Naive thymus-derived CD4-positive, alpha-beta T cell (primary cell): ENCODE data around the gene XRCC6. TPM values are rescaled to one million over a fixed set of nuclear protein-coding genes. Genes with fewer than 3 reads are reported as not detected.
A peak's percentile ranks its signal among the peaks of the same experiment; 100 is the strongest.
"Not testable (repeated sequence)": the region's sequence is repeated elsewhere in the genome, so short reads cannot be mapped to it uniquely, and the experiment has no call there.

Source experiments
- ATAC-seq: fragments of 150-1000 bp; cut with Tn5 transposase; 2 replicates; pipeline ENCODE4 v1.10.0; 2021; ENCODE audit warnings: mild to moderate bottlenecking, moderate library complexity
- CTCF ChIA-PET: fragments of 350-600 bp; sonication (Branson Sonifier 250); formaldehyde crosslinking; loops from one replicate; lab custom pipeline; 2021; ENCODE audit warnings: antibody characterized with exemption; lab: Charles Lee
- POLR2A ChIA-PET: fragments of 350-600 bp; sonication (Branson Sonifier 250); formaldehyde crosslinking; loops from one replicate; lab custom pipeline; 2021; ENCODE audit warnings: antibody characterized with exemption, inconsistent platforms; lab: Charles Lee
- DNase-seq, 9 donors: peaks; one replicate each; pipeline versions ENCODE4 v3.0.0 to v3.0.0-alpha.2; 2020 to 2022; ENCODE audit warnings: mixed read lengths in 1 of 9
- H3K27ac ChIP-seq: one replicate; pipeline ENCODE4 v1.7.0; 2013; ENCODE audit warnings: mild to moderate bottlenecking, low read depth, low read length, moderate library complexity
- H3K27me3 ChIP-seq, 2 donors: one replicate each; pipeline ENCODE4 v1.7.0; 2013; ENCODE audit warnings: low read length in 2 of 2, mild to moderate bottlenecking in 2 of 2, moderate library complexity in 2 of 2; ENCODE audit not compliant: control insufficient read depth in 2 of 2, insufficient read depth in 2 of 2
- H3K36me3 ChIP-seq, 3 experiments: 1 replicate in 2 of 3; 2 replicates in 1 of 3; pipeline ENCODE4 v1.7.0; 2013; ENCODE audit warnings: low read length in 3 of 3, mild to moderate bottlenecking in 3 of 3, moderate library complexity in 1 of 3; ENCODE audit not compliant: insufficient read depth in 3 of 3, control insufficient read depth in 2 of 3
- H3K4me1 ChIP-seq, 2 donors: one replicate each; pipeline ENCODE4 v1.7.0; 2013; ENCODE audit warnings: low read length in 2 of 2, mild to moderate bottlenecking in 2 of 2, moderate library complexity in 1 of 2; ENCODE audit not compliant: control insufficient read depth in 2 of 2, insufficient read depth in 2 of 2
- H3K4me3 ChIP-seq: 2 replicates; pipeline ENCODE4 v1.7.0; 2013; ENCODE audit warnings: mild to moderate bottlenecking, low read length
- H3K9me3 ChIP-seq, 3 experiments: 1 replicate in 2 of 3; 2 replicates in 1 of 3; pipeline ENCODE4 v1.7.0; 2013; ENCODE audit warnings: low read length in 3 of 3; ENCODE audit not compliant: control insufficient read depth in 2 of 3
- H3K27ac Mint-ChIP-seq, 9 donors: one replicate each; pipeline ENCODE4 v1.8.0; 2020 to 2022; ENCODE audit warnings: mixed read lengths in 9 of 9, mild to moderate bottlenecking in 8 of 9, moderate library complexity in 5 of 9, inconsistent platforms in 2 of 9
- H3K27me3 Mint-ChIP-seq, 5 donors: one replicate each; pipeline ENCODE4 v1.8.0; 2021 to 2022; ENCODE audit warnings: mixed read lengths in 5 of 5, mild to moderate bottlenecking in 1 of 5
- H3K36me3 Mint-ChIP-seq, 5 donors: one replicate each; pipeline ENCODE4 v1.8.0; 2020 to 2022; ENCODE audit warnings: mixed read lengths in 5 of 5, mild to moderate bottlenecking in 3 of 5, inconsistent platforms in 1 of 5
- H3K4me1 Mint-ChIP-seq, 7 donors: one replicate each; pipeline ENCODE4 v1.8.0; 2020 to 2022; ENCODE audit warnings: mixed read lengths in 7 of 7, mild to moderate bottlenecking in 3 of 7, inconsistent platforms in 1 of 7
- H3K4me3 Mint-ChIP-seq, 10 donors: one replicate each; pipeline ENCODE4 v1.8.0; 2020 to 2022; ENCODE audit warnings: mild to moderate bottlenecking in 10 of 10, mixed read lengths in 10 of 10, moderate library complexity in 6 of 10, inconsistent platforms in 2 of 10
- H3K9me3 Mint-ChIP-seq, 11 donors: one replicate each; pipeline ENCODE4 v1.8.0; 2020 to 2022; ENCODE audit warnings: mixed read lengths in 11 of 11, mild to moderate bottlenecking in 4 of 11, inconsistent platforms in 1 of 11, moderate library complexity in 1 of 11
- intact Hi-C, 2 donors: fragments of 100-400 bp; cut with micrococcal nuclease; formaldehyde crosslinking; loops; one replicate each; pipeline ENCODE4 v1.15.1; 2023
- polyA plus RNA-seq, 2 donors: library from polyadenylated mRNA; unstranded; fragments of 300-500 nt; fragmentation: Illumina TruSeq; gene quantifications; one replicate each; pipeline ENCODE4 v1.2.3, GENCODE V29; 2021
- total RNA-seq, 6 experiments: library from RNA in 5 of 6; stranded (reverse) in 5 of 6; gene quantifications; 1 replicate in 5 of 6; 2 replicates in 1 of 6; pipeline ENCODE4 v1.2.3 and lab custom pipeline; 2021 to 2026

XRCC6 gene
- total and polyA plus RNA-seq, 7 experiments from 2014 or later, result 139 to 542 (median 168) TPM

DNA sequence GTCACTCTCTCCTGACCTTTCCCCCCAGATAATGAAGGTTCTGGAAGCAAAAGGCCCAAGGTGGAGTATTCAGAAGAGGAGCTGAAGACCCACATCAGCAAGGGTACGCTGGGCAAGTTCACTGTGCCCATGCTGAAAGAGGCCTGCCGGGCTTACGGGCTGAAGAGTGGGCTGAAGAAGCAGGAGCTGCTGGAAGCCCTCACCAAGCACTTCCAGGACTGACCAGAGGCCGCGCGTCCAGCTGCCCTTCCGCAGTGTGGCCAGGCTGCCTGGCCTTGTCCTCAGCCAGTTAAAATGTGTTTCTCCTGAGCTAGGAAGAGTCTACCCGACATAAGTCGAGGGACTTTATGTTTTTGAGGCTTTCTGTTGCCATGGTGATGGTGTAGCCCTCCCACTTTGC, 42.5 kb downstream of the XRCC6 start:
- ATAC-seq, H3K9me3 Mint-ChIP-seq, H3K9me3 ChIP-seq, H3K4me1 ChIP-seq, H3K4me3 Mint-ChIP-seq, H3K27me3 ChIP-seq, DNase-seq, H3K4me3 ChIP-seq, H3K27ac ChIP-seq, intact Hi-C loops, H3K27me3 Mint-ChIP-seq: not testable (repeated sequence)
- H3K27ac Mint-ChIP-seq, result peak overlapping the region in 6 of 9 donors; percentile 7 to 58 (median 40)
- H3K36me3 Mint-ChIP-seq, result peaks cover 15 to 40% (median 22%) of the 10 kb centered on the region in 5 donors
- ChIA-PET POLR2A (interaction anchor here (1.5 kb wide), 1 partner anchor 43 kb away, joined by 3 read pairs; the partner anchor contains the start of genes DESI1 and XRCC6), CTCF (interaction anchor here (0.9 kb wide), 1 partner anchor 35 kb away, joined by 3 read pairs; the partner anchor contains the start of gene MEI1)
- peaks cover 10 to 68% (median 26%) of the 10 kb centered on the region in 3 experiments for H3K36me3 ChIP-seq
- peaks cover 6 to 15% (median 10%) of the 10 kb centered on the region in 7 donors for H3K4me1 Mint-ChIP-seq

DNA sequence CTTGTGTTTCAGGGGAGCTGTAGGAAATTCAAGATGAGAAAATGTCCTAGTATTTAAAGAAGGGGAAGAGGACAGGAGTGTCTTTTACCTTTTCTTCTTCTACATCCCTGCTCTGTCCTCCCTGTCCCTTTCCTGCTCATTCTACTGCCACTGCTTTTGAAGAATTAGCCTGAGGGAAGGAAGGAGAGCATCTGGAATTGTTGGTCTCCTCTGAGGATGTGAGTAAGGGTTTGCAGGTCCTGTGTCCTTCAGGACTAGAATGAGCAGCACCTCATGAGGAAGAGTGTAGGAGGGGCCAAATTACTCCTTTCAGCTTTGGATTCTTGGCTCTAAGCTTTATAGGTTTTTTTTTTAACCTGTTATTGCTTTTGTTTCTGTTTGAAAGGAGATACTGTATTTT, 43.4 kb downstream of the XRCC6 start:
- peaks cover 10 to 59% (median 23%) of the 10 kb centered on the region in 3 experiments for H3K36me3 ChIP-seq
- ATAC-seq, result no peak

DNA sequence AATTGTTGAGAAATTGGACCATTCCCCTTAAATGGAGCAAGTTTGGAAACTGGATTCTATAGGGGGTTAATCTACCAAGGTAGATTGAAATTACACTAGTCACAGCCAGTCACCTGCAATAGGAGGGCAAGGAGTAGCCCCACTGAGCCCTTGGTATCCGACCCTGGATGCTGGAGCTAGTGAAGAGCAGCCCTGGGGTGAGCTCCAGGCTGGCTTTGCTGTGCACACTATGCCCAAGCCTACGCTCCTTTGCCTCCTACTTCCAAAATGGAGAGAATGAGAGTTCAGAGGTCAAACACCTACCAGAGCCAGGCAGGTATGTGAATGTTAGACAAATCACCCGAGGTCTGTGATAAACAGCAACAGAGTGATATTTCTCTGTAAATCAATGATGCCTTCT, 43.9 kb downstream of the XRCC6 start:
- ATAC-seq (no peak), DNase-seq (no peak)
- H3K4me3 ChIP-seq, result no peak overlapping the region
- Mint-ChIP-seq H3K36me3 (peaks cover 15 to 39% (median 21%) of the 10 kb centered on the region in 5 donors), H3K4me1 (peaks cover 6 to 21% (median 10%) of the 10 kb centered on the region in 7 donors), H3K27ac (peak overlapping the region in 6 of 9 donors; percentile 7 to 72 (median 40)), H3K4me3 (no peak overlapping the region), H3K27me3 (no peaks in the 10 kb centered on the region), H3K9me3 (no peaks in the 10 kb centered on the region)
- POLR2A ChIA-PET, result interaction anchor here (0.6 to 1.7 kb wide), 4 partner anchors 11 to 168 kb away, joined by 3 to 4 read pairs (median 4); partner anchors contain the start of genes DESI1, SREBF2 and XRCC6
- no peaks in the 10 kb centered on the region for H3K27me3 ChIP-seq
- no peaks in the 10 kb centered on the region for H3K9me3 ChIP-seq
- CTCF ChIA-PET, result interaction anchor here (0.8 to 2.7 kb wide), 3 partner anchors 32 to 282 kb away, joined by 3 to 13 read pairs (median 3); partner anchors contain the start of gene CENPM
- H3K4me1 ChIP-seq, result peaks cover 7% of the 10 kb centered on the region in 2 donors
- peaks cover 10 to 55% (median 21%) of the 10 kb centered on the region in 3 experiments for H3K36me3 ChIP-seq
- intact Hi-C loops, result loop anchor here in 1 of 2 donors (5.0 kb wide), 1 partner anchor 468 kb away; no protein-coding TSS in a partner anchor
- no peak overlapping the region for H3K27ac ChIP-seq

More for the DNA sequence above, 43.4 kb downstream of the XRCC6 start:
- Histone ChIP-seq H3K27me3 (no peaks in the 10 kb centered on the region), H3K9me3 (no peaks in the 10 kb centered on the region), H3K4me1 (peaks cover 7% of the 10 kb centered on the region in 2 donors), H3K27ac (no peak overlapping the region), H3K4me3 (no peak overlapping the region)
- Mint-ChIP-seq H3K27ac (peak overlapping the region in 4 of 9 donors; percentile 7 to 72 (median 42)), H3K27me3 (no peaks in the 10 kb centered on the region), H3K9me3 (no peaks in the 10 kb centered on the region), H3K4me1 (peaks cover 6 to 21% (median 10%) of the 10 kb centered on the region in 7 donors), H3K4me3 (no peak overlapping the region), H3K36me3 (peaks cover 15 to 40% (median 22%) of the 10 kb centered on the region in 5 donors)
- DNase-seq, result no peak
- ChIA-PET CTCF (interaction anchor here (1.0 kb wide), 1 partner anchor 276 kb away, joined by 3 read pairs; no protein-coding TSS in a partner anchor), POLR2A (interaction anchor here (1.0 to 1.5 kb wide), 2 partner anchors 10 to 43 kb away, joined by 3 to 4 read pairs; partner anchors contain the start of genes DESI1 and XRCC6)
- intact Hi-C loops, result no loop called here

DNA sequence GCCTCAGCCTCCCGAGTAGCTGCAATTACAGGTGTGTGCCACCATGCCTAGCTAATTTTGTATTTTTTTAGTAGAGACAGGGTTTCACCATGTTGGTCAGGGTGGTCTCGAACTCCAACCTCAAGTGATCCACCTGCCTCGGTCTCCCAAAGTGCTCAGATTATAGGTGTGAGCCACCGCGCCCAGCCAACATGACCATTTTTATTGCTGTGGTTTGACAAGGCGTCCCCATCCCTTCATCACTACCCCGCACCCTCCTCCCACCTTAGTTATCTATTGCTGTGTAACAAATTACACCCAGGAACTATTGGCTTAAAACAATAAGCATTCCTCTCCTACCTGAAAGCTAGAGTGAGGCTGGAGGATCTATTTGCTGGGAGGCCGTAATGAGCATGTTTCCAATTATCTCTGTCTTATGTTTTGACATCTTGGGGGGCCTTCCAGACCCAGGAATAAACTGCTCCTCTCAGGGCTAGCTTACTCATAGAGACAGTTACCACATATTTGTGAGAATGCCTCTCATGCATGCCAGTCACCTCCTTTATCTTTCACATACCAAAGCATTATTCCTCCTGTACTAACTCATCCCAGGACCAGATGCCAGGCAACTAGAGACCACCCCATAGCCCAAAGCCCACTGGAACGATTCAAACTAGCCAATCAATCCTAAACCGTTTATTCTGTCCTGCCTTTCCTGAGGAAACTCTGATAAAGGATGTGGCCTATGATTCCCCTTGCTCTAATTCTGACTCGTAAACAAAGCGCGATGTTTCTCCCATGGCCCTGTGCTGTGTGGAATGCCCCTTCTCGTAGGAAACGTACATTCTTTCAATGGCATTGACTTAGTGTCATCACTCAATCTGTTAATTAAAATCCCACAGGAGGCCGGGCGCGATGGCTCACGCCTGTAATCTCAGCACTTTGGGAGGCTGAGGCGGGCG, 48.1 kb downstream of the XRCC6 start:
- no peaks in the 10 kb centered on the region for H3K9me3 ChIP-seq
- POLR2A ChIA-PET, result interaction anchor here (1.3 kb wide), 1 partner anchor 10 kb away, joined by 3 read pairs; no protein-coding TSS in a partner anchor
- ATAC-seq (no peak), DNase-seq (no peak)
- Mint-ChIP-seq H3K27ac (peak overlapping the region in 8 of 9 donors; percentile 9 to 78 (median 51)), H3K27me3 (no peaks in the 10 kb centered on the region), H3K36me3 (peaks cover 0 to 18% (median 3%) of the 10 kb centered on the region in 5 donors), H3K4me1 (peaks cover 0 to 29% (median 13%) of the 10 kb centered on the region in 7 donors), H3K4me3 (peak overlapping the region in 1 of 10 donors; percentile 13), H3K9me3 (no peaks in the 10 kb centered on the region)
- H3K36me3 ChIP-seq, result peaks cover 0 to 27% (median 0%) of the 10 kb centered on the region in 3 experiments
- H3K27me3 ChIP-seq, result no peaks in the 10 kb centered on the region
- H3K4me1 ChIP-seq, result peaks cover 7% of the 10 kb centered on the region in 2 donors
- intact Hi-C loops, result loop anchor here in 1 of 2 donors (5.0 kb wide), 1 partner anchor 472 kb away; no protein-coding TSS in a partner anchor
- no peak overlapping the region for H3K4me3 ChIP-seq
- no peak overlapping the region for H3K27ac ChIP-seq
- CTCF ChIA-PET, result interaction anchor here (0.6 to 0.8 kb wide), 2 partner anchors 19 to 272 kb away, joined by 3 read pairs; no protein-coding TSS in a partner anchor

DNA sequence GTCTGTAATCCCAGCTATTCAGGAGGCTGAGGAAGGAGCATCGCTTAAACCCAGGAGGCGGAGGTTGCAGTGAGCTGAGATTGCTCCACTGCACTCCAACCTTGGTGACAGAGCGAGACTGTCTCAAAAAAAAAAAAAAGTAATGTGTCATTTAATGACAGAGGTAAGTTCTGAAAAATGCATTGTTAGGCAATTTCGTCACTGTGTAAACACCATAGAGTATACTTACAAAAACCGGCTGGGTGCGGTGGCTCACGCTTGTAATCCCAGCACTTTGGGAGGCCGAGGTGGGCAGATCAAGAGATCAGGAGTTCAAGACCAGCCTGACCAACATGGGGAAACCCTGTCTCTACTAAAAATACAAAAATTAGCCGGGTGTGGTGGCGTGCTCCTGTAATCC, 51.0 kb downstream of the XRCC6 start:
- H3K9me3 ChIP-seq, ATAC-seq, DNase-seq, H3K27ac ChIP-seq, H3K4me3 ChIP-seq, H3K27me3 Mint-ChIP-seq, H3K27me3 ChIP-seq, H3K4me1 ChIP-seq, intact Hi-C loops, H3K9me3 Mint-ChIP-seq, H3K4me3 Mint-ChIP-seq, POLR2A ChIA-PET: not testable (repeated sequence)
- Mint-ChIP-seq H3K27ac (peak overlapping the region in 1 of 9 donors; percentile 12), H3K4me1 (peaks cover 0 to 34% (median 17%) of the 10 kb centered on the region in 7 donors), H3K36me3 (peaks cover 7 to 19% (median 15%) of the 10 kb centered on the region in 5 donors)
- CTCF ChIA-PET, result interaction anchor here (0.8 kb wide), 1 partner anchor 25 kb away, joined by 3 read pairs; no protein-coding TSS in a partner anchor
- H3K36me3 ChIP-seq, result peaks cover 0 to 31% (median 4%) of the 10 kb centered on the region in 3 experiments
